Osteoblast (primary cell): ENCODE measurements around the gene ARHGEF6. TPM values are rescaled to one million over a fixed set of nuclear protein-coding genes. Genes with fewer than 3 reads are reported as not detected.
"Not testable (repeated sequence)": the region's sequence is repeated elsewhere in the genome, so short reads cannot be mapped to it uniquely, and the experiment has no call there.

Experiments used
- DNase-seq: peaks from one replicate; pipeline ENCODE4 v3.0.0; 2011; ENCODE audit warnings: low spot score, mixed read lengths; ENCODE audit not compliant: insufficient read length; ENCODE audit errors: missing footprints
- H2AFZ ChIP-seq: 2 replicates; pipeline ENCODE4 v1.6.0; 2011; ENCODE audit warnings: mild to moderate bottlenecking, low read length
- H3K27ac ChIP-seq: 2 replicates; pipeline ENCODE4 v1.5.1; 2011; ENCODE audit warnings: mild to moderate bottlenecking, low read depth, low read length, moderate library complexity
- H3K27me3 ChIP-seq: 2 replicates; pipeline ENCODE4 v1.6.0; 2012; ENCODE audit warnings: mild to moderate bottlenecking, control low read depth, inconsistent platforms, low read length, moderate library complexity; ENCODE audit not compliant: insufficient read depth
- H3K36me3 ChIP-seq: 2 replicates; pipeline ENCODE4 v1.5.1; 2011; ENCODE audit warnings: mild to moderate bottlenecking, low read length, control low read depth, moderate library complexity; ENCODE audit not compliant: insufficient read depth
- H3K4me1 ChIP-seq: 2 replicates; pipeline ENCODE4 v1.5.1; 2011; ENCODE audit warnings: mild to moderate bottlenecking, low read length, control low read depth, moderate library complexity; ENCODE audit not compliant: insufficient read depth
- H3K4me2 ChIP-seq: 2 replicates; pipeline ENCODE4 v1.6.0; 2011; ENCODE audit warnings: mild to moderate bottlenecking, low read length; ENCODE audit not compliant: insufficient read depth
- H3K4me3 ChIP-seq: fragments of 200-600 bp; sonication (generic); 3 replicates; pipeline ENCODE4 v1.5.1; 2012; ENCODE audit warnings: mild to moderate bottlenecking, low read length, inconsistent platforms; ENCODE audit not compliant: insufficient read depth
- H3K79me2 ChIP-seq: 2 replicates; pipeline ENCODE4 v1.6.0; 2012; ENCODE audit warnings: mild to moderate bottlenecking, low read length, control low read depth, inconsistent platforms; ENCODE audit not compliant: insufficient read depth
- H3K9me3 ChIP-seq: 2 replicates; pipeline ENCODE4 v1.5.1; 2011; ENCODE audit warnings: low read depth, low read length, control low read depth
- H4K20me1 ChIP-seq: 2 replicates; pipeline ENCODE4 v1.6.0; 2012; ENCODE audit warnings: mild to moderate bottlenecking, low read length, control low read depth; ENCODE audit not compliant: insufficient read depth
- total RNA-seq: library from RNA; depleted of rRNA; stranded (reverse); fragments of >200 nt; gene quantifications from 2 replicates; pipeline ENCODE4 v1.2.3, GENCODE V29; 2012
- TF ChIP-seq, protein P1 (sequence below): IDR thresholded peaks from 2 replicates; pipeline ENCODE4 v1.5.1; 2011; ENCODE audit warnings: mild to moderate bottlenecking, low read depth, low read length, moderate library complexity; ENCODE audit errors: extremely low read depth

The ARHGEF6 gene
- total RNA-seq, 1 donor: 17.4 TPM

GRCh38 chrX:136810493-136810892, 29.8 kb upstream of the ARHGEF6 start:
- no peaks in the 10 kb centered on the region for H4K20me1 ChIP-seq
- H3K79me2 ChIP-seq: no peaks in the 10 kb centered on the region
- no peaks in the 10 kb centered on the region for H3K9me3 ChIP-seq
- no peak overlapping the region for H3K27ac ChIP-seq
- no peak overlapping the region for H2AFZ ChIP-seq
- no peak for DNase-seq
- H3K4me3 ChIP-seq: no peak overlapping the region
- H3K4me1 ChIP-seq: no peaks in the 10 kb centered on the region
- no peaks in the 10 kb centered on the region for H3K36me3 ChIP-seq
- H3K27me3 ChIP-seq: no peaks in the 10 kb centered on the region
- no peak overlapping the region for H3K4me2 ChIP-seq
- TF ChIP-seq, protein P1, sequence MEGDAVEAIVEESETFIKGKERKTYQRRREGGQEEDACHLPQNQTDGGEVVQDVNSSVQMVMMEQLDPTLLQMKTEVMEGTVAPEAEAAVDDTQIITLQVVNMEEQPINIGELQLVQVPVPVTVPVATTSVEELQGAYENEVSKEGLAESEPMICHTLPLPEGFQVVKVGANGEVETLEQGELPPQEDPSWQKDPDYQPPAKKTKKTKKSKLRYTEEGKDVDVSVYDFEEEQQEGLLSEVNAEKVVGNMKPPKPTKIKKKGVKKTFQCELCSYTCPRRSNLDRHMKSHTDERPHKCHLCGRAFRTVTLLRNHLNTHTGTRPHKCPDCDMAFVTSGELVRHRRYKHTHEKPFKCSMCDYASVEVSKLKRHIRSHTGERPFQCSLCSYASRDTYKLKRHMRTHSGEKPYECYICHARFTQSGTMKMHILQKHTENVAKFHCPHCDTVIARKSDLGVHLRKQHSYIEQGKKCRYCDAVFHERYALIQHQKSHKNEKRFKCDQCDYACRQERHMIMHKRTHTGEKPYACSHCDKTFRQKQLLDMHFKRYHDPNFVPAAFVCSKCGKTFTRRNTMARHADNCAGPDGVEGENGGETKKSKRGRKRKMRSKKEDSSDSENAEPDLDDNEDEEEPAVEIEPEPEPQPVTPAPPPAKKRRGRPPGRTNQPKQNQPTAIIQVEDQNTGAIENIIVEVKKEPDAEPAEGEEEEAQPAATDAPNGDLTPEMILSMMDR: no peak

- H4K20me1 ChIP-seq: no peaks in the 10 kb centered on the region
- TF ChIP-seq, protein P1: no peak
- no peak overlapping the region for H3K4me2 ChIP-seq
- H3K4me1 ChIP-seq: no peaks in the 10 kb centered on the region
- H3K27ac ChIP-seq: no peak overlapping the region
- no peaks in the 10 kb centered on the region for H3K36me3 ChIP-seq
- no peaks in the 10 kb centered on the region for H3K27me3 ChIP-seq
- no peak overlapping the region for H2AFZ ChIP-seq
- no peaks in the 10 kb centered on the region for H3K9me3 ChIP-seq
- no peak for DNase-seq
- H3K79me2 ChIP-seq: no peaks in the 10 kb centered on the region
- no peak overlapping the region for H3K4me3 ChIP-seq
These were observed 26.2 kb upstream of the ARHGEF6 start for GRCh38 chrX:136806891-136807410.

DNA sequence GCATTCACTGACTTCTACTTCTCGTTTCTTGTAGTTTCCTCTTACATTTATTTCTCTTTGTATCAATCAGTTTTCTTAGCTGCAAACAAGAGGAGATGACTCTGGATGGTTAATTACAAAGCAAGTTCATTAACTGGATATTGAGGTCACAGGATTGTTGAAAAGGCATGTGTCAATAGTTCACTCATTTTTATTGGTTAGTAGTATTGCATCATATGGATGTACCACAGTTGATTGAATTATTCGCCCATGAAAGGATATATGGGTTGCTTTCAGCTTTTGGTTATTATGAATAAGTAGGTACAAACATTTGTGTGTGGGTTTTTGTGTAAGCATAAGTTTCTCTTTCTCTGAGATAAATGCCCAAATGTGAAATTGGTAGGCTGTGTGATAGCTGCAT, 21.8 kb upstream of the ARHGEF6 start:
- Histone ChIP-seq H3K36me3 (no peaks in the 10 kb centered on the region), H3K27me3 (no peaks in the 10 kb centered on the region), H4K20me1 (no peaks in the 10 kb centered on the region), H3K4me1 (no peaks in the 10 kb centered on the region), H2AFZ (no peak overlapping the region), H3K27ac (no peak overlapping the region), H3K4me3 (no peak overlapping the region), H3K4me2 (no peak overlapping the region), H3K79me2 (no peaks in the 10 kb centered on the region), H3K9me3 (no peaks in the 10 kb centered on the region)
- DNase-seq: no peak
- TF ChIP-seq, protein P1: no peak

DNA sequence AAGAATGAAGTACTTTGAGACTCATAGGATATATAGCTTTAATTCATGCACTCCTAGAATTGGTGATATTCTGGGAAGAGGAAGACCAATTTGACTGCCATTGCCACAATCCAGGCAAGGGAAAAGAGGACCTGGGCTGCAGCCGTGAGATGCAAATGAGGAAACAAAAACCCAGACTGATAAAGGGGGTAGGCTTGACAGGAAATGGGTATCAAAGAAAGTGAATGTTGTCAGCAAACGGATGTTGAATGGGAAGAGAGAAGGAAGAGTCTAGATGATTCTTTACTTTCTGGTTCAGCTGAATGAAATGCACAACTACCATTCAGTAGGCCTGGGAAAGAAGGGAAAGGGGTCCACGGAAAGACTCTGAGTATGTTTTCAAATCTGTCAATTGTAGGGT, 17.1 kb upstream of the ARHGEF6 start:
- H2AFZ ChIP-seq: no peak overlapping the region
- DNase-seq: no peak
- H3K36me3 ChIP-seq: no peaks in the 10 kb centered on the region
- H3K4me2 ChIP-seq: no peak overlapping the region
- H3K4me1 ChIP-seq: no peaks in the 10 kb centered on the region
- H3K4me3 ChIP-seq: no peak overlapping the region
- no peaks in the 10 kb centered on the region for H3K79me2 ChIP-seq
- TF ChIP-seq, protein P1: no peak
- no peaks in the 10 kb centered on the region for H3K27me3 ChIP-seq
- H3K27ac ChIP-seq: no peak overlapping the region
- no peaks in the 10 kb centered on the region for H3K9me3 ChIP-seq
- no peaks in the 10 kb centered on the region for H4K20me1 ChIP-seq

- not testable (repeated sequence) for H4K20me1 ChIP-seq, H3K9me3 ChIP-seq, H3K27ac ChIP-seq, H3K4me2 ChIP-seq, H3K4me3 ChIP-seq, H3K36me3 ChIP-seq, DNase-seq, H3K79me2 ChIP-seq, H2AFZ ChIP-seq, H3K27me3 ChIP-seq, H3K4me1 ChIP-seq
These were observed 14.4 kb upstream of the ARHGEF6 start for GRCh38 chrX:136795132-136795531.

- not testable (repeated sequence) for H3K4me3 ChIP-seq, H3K27me3 ChIP-seq, H3K79me2 ChIP-seq
These were observed 13.9 kb upstream of the ARHGEF6 start for GRCh38 chrX:136794660-136795059.

More at GRCh38 chrX:136794660-136795059, 13.9 kb upstream of the ARHGEF6 start:
- H4K20me1 ChIP-seq, H3K36me3 ChIP-seq, DNase-seq, H3K4me1 ChIP-seq, H3K27ac ChIP-seq, H3K9me3 ChIP-seq, H3K4me2 ChIP-seq, H2AFZ ChIP-seq: not testable (repeated sequence)
